ENCODE measurements around the gene DBP.
A peak's percentile ranks its signal among the peaks of the same experiment; 100 is the strongest.
"Not testable (repeated sequence)": the region's sequence is repeated elsewhere in the genome, so short reads cannot be mapped to it uniquely, and the experiment has no call there.

Gene DBP

DNA sequence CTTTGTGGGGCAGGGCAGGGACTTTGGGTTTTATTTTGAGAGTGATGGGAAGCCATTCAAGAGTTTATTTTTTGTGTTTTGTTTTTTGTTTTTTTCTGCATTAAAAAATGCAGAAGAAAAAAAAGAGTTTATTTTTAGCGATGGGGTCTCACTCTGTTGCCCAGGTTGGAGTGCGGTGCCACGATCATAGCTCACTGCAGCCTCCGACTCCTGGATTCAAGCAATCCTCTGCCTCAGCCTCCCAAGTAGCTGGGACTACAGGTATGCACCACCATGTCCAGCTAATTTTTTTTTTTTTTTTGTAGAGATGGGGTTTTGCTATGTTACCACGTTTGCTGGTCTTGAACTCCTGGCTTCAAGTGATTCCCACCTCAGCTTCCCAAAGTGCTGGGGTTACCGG is 21.3 kb upstream of the DBP start:
- H3K4me3 ChIP-seq (ENCODE audit: low read depth, low read length) = no peak overlapping the region
- no peak for DNase-seq (ENCODE audit: low read depth)
- in situ Hi-C loops (cut with HindIII; ENCODE audit: low sequenced_read_pairs) = no loop called here
- TF ChIP-seq, protein P1, sequence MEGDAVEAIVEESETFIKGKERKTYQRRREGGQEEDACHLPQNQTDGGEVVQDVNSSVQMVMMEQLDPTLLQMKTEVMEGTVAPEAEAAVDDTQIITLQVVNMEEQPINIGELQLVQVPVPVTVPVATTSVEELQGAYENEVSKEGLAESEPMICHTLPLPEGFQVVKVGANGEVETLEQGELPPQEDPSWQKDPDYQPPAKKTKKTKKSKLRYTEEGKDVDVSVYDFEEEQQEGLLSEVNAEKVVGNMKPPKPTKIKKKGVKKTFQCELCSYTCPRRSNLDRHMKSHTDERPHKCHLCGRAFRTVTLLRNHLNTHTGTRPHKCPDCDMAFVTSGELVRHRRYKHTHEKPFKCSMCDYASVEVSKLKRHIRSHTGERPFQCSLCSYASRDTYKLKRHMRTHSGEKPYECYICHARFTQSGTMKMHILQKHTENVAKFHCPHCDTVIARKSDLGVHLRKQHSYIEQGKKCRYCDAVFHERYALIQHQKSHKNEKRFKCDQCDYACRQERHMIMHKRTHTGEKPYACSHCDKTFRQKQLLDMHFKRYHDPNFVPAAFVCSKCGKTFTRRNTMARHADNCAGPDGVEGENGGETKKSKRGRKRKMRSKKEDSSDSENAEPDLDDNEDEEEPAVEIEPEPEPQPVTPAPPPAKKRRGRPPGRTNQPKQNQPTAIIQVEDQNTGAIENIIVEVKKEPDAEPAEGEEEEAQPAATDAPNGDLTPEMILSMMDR (IDR thresholded peaks at IDR 0.05; ENCODE audit: low read depth, low read length, missing control alignments) = no peak

DNA sequence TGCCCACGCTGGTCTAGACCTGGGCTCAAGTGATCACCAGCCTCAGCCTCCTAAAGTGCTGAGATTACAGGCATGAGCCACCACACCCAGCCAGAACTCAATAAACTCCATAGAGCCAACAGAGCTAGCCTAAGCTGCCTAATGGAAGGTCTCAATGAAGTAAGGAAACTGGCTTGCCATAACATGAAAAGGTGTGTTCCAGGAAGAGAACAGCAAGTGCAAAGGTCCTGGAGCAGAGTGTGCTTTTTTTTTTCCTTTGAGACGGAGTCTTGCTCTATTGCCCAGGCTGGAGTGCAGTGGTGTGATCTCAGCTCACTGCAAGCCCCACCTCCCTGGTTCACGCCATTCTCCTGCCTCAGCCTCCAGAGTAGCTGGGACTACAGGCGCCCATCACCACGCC is 20.6 kb upstream of the DBP start:
- in situ Hi-C loops (cut with HindIII; ENCODE audit: low sequenced_read_pairs); DNase-seq (ENCODE audit: low read depth); H3K4me3 ChIP-seq (ENCODE audit: low read depth, low read length): not testable (repeated sequence)

DNA sequence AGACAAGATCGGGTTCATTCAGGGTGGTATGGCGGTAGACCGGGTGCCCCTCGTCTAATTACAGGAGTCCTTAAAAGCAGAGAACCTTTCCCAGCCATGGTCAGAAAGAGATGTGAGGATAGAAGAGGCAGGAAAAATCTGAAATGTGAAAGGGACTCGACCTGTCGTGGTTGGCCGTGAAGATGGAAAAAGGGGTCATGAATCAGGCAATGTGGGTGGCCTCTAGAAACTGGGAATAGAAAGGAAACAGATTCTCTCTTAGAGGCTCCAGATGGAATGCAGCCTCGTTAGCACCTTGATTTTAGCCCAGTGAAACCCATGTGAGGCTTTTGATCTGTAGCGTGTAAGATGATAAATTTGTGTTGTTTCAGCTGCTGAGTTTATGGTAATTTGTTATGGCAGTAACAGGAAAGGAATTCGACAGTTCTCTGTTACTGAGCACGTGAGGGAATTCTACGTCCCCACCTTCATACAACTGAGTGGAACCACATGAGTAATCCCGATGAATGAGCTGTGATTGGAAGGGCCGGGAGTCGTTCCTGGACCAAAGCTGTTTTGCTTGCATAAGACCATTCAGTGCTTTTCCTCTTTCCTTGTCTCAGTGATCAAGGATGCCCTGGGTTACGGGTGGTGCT is 19.8 kb upstream of the DBP start:
- no peak overlapping the region for H3K4me3 ChIP-seq (ENCODE audit: low read depth, low read length)
- TF ChIP-seq, protein P1 (IDR thresholded peaks at IDR 0.05; ENCODE audit: low read depth, low read length, missing control alignments) = no peak
- peak; percentile 80 for DNase-seq (ENCODE audit: low read depth)
- in situ Hi-C loops (cut with HindIII; ENCODE audit: low sequenced_read_pairs) = no loop called here

DNA sequence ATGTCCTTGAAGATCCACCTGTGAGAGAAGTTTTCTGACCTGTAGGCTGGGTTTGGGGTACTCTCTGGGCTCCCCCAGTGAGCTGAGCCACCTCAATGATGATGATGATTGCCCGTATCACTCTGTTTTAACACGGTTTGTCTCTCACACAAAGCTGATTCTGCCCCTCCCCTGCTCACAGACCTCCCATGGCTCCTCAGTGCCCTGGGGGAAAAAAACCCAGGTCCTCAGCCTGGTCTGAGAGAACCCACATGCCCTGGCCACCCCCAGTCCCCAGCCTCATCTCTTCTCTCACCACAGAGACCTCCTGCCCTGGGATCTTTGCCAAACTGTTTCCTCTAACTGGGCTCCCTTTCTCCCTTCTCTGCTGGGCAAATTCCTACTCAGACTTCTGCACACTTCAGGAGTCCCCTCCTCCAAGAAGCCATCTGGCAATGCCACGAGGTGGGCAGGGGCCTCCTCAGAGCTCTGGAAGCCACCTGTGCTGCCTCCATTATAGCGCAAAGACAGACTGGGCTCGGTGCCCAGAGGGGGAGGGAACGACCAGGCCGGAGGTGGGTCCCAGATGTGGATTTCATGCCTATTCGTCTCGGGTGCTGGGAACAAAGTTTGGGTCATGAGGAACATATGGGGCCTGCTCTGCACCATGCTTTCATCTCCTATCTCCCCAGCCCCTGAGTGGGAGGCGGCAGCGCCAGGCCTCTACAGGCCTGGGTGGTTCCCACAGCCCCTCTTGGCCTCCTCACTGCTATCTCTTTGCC is 17.3 kb upstream of the DBP start:
- no peak overlapping the region for H3K4me3 ChIP-seq (ENCODE audit: low read depth, low read length)
- in situ Hi-C loops (cut with HindIII; ENCODE audit: low sequenced_read_pairs) = no loop called here
- no peak for DNase-seq (ENCODE audit: low read depth)
- TF ChIP-seq, protein P1 (IDR thresholded peaks at IDR 0.05; ENCODE audit: low read depth, low read length, missing control alignments) = no peak

DNA sequence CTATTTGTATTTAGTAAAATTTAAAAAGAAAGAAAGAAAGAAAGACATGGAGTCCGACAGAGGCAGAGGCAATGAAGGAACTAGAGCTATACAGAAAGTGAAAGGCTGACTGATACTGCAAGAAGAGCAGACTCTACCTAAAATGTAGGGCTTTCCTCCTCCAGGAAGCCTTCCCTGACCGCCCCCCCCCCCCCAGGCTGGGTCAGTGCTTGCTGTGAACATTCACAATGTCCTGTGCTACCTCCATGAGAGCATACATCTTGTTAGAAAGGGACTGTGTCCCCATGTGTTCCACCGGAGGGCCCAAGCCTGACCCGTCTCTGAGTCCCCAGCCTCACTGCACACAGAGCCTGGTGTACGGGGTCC is 14.5 kb upstream of the DBP start:
- no peak for DNase-seq (ENCODE audit: low read depth)
- no peak overlapping the region for H3K4me3 ChIP-seq (ENCODE audit: low read depth, low read length)
- TF ChIP-seq, protein P1 (IDR thresholded peaks at IDR 0.05; ENCODE audit: low read depth, low read length, missing control alignments) = no peak
- in situ Hi-C loops (cut with HindIII; ENCODE audit: low sequenced_read_pairs) = no loop called here

DNA sequence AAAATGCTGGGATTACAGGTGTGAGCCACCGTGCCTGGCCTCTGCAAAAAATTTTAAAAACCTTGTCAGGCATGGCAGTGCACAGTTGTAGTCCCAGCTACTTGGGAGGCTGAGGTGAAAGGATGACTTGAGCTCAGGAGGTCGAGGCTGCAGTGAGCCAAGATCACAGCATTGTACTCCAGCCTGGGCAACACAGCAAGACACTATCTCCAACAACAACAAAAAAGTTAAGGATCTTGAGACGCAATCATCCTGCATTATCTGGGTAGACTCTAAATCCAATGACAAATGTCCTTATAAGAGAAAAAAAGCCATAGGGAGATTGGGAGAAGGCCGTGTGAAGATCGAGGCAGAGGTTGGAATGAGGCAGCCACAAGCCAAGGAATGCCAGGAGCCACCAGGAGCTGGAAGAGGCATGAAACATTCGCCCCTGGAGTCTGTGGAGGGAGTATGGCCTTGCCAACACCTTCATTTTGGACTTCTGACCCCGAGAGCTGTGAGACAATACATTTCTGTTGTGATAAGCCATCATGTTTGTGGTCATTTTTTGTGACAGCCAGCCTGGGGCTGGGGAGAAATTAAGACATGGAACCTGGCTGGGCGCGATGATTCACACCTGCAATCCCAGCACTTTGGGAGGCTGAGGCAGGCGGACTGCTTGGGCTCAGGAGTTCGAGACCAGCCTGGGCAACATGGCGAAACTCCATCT is 13.9 kb upstream of the DBP start:
- TF ChIP-seq, protein P1 (IDR thresholded peaks at IDR 0.05; ENCODE audit: low read depth, low read length, missing control alignments) = no peak
- no peak for DNase-seq (ENCODE audit: low read depth)
- in situ Hi-C loops (cut with HindIII; ENCODE audit: low sequenced_read_pairs) = no loop called here
- no peak overlapping the region for H3K4me3 ChIP-seq (ENCODE audit: low read depth, low read length)

DNA sequence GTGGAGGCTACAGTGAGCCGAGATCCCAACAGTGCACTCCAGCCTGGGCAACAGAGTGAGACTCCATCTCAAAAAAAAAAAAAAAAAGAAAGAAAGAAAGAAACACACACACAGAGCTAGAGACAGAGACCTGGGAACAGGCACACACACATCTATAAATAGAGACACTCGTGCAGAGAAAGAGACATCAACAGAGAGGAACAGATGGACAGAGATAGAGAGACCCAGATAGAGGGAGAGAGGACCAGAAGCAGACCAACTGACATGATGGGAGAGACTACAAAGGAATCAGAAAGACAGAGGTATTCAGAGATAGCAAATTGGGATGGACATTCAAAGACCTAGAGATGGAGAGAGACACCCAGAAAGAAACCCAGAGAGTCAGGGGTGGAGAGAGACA is 11.0 kb upstream of the DBP start:
- H3K4me3 ChIP-seq (ENCODE audit: low read depth, low read length) = no peak overlapping the region
- DNase-seq (ENCODE audit: low read depth) = no peak
- TF ChIP-seq, protein P1 (IDR thresholded peaks at IDR 0.05; ENCODE audit: low read depth, low read length, missing control alignments) = no peak
- in situ Hi-C loops (cut with HindIII; ENCODE audit: low sequenced_read_pairs) = no loop called here

Data from astrocyte of the cerebellum (primary cell).